HG02798 (cell line): ENCODE measurements around the gene GOLGA8M.
"Not testable (repeated sequence)": the region's sequence is repeated elsewhere in the genome, so short reads cannot be mapped to it uniquely, and the experiment has no call there.

Experiments used
- ATAC-seq: cut with Tn5 transposase; IDR thresholded peaks from one replicate; pipeline ENCODE4 v1.9.1; 2021; ENCODE audit warnings: mild to moderate bottlenecking; ENCODE audit not compliant: unreplicated experiment, poor library complexity

GOLGA8M gene, protein sequence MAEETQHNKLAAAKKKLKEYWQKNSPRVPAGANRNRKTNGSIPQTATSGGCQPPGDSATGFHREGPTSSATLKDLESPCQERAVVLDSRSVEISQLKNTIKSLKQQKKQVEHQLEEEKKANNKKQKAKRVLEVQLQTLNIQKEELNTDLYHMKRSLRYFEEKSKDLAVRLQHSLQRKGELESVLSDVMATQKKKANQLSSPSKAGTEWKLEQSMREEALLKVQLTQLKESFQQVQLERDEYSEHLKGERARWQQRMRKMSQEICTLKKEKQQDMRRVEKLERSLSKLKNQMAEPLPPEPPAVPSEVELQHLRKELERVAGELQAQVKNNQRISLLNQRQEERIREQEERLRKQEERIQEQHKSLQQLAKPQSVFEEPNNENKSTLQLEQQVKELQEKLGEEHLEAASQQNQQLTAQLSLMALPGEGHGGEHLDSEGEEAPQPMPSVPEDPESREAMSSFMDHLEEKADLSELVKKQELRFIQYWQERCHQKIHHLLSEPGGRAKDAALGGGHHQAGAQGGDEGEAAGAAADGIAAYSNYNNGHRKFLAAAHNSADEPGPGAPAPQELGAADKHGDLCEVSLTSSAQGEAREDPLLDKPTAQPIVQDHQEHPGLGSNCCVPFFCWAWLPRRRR

DNA sequence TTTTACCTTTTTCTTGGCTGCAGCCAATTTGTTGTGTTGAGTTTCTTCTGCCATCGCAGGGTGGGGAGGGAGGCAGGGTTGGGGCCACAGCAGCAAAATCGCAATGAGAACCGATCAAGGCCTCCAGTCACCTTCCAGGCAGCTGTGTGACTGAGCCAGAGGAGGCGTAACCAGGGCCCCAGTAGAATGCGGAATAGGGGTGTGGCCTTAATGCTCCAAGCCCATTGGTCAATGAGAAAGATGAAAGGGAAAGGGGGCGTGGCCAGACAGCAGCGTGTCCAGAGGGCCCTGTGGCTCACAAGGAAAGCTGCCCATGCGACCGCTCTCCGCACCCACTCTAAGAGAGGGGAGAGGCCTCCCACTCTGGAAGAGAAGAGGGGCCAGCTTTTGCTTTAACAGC, at the start of gene GOLGA8M:
Gene GOLGA8M (minus strand): TSS at position 152 of the 400 bp plus-strand sequence. CDS start 98 bp downstream, at position 54.
- ATAC-seq = not testable (repeated sequence)

DNA sequence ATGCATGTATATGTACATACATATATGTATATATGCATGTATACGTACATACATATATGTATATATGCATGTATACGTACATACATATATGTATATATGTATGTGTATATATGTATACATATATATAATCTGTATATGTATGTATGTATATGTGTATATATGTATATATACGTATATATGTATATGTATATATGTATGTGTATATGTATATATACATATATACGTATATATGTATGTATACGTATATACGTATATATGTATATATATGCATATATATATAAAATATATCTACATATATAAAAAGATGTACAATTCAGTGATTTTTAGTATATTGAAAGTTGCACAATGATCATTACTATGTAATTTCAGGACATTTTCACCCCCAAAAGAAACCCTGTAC, 30.7 kb upstream of the GOLGA8M start:
- not testable (repeated sequence) for ATAC-seq

DNA sequence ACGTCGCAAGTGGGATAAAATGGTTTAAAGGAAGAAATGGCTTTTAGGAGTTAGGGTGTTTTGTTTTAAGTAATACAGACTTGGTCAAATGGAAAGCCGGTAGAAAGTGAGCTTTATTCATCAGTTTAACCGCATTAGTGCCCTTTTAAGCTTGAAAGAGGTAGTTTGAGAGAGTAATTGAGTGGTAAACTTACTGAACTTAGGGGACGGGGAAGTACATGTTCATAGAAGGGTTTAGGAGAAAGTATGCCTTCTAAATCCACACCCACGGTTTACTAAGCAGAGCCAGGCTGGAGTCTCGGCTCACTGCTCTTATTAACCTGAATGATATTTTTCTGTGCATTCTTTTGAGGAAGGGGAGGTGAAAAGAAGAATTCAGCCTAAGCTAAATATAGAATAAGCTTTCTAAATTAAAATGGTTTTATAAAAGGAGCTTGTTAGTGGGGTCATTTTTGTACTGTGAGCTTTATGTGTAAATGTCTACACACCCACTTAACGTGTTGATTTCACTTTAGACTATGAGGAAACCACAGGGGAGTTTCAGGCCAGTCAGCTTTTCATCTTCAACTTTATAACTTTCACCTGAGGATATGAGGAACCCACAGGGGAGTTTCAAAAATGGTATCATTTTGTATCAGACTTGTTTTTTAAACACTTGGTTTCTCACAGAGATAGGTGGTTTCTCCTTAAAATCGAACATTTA, 26.5 kb upstream of the GOLGA8M start:
- ATAC-seq = peak; percentile 45

DNA sequence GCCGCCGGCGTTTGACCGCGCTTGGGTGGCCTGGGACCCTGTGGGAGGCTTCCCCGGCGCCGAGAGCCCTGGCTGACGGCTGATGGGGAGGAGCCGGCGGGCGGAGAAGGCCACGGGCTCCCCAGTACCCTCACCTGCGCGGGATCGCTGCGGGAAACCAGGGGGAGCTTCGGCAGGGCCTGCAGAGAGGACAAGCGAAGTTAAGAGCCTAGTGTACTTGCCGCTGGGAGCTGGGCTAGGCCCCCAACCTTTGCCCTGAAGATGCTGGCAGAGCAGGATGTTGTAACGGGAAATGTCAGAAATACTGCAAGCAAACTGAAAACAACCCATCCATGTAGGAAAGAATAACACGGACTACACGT, 26.0 kb upstream of the GOLGA8M start:
- ATAC-seq = not testable (repeated sequence)

DNA sequence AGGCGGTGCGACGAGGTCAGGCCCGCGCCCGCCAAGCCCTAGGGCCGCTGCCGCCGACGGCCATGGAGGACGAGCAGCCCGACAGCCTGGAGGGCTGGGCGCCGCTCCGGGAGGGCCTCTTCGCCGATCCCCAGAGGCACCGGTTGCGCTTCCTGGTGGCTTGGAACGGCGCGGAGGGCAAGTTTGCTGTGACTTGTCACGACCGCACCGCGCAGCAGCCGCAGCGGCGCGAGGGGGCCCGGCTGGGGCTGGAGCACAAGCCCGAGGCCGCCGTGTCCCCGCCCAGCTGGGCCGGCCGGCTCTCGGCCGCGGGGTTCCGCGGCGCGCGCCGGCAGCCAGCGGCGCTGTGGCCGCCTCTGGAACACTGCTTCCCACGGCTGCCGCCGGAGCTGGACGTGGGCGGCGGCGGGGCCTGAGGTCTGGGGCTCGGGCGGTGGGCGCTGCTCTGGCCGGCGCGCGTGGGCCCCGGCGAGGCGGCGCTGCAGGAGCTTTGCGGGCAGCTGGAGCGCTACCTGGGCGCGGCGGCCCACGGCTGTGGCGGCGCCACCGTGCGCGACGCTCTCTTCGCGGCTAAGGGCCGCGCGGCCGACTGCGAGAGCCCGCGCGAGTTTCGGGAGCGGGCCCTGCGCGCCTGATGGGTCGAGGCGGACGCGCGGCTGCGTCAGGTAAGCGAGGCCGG, 25.4 kb upstream of the GOLGA8M start:
- ATAC-seq = peak; percentile 70

DNA sequence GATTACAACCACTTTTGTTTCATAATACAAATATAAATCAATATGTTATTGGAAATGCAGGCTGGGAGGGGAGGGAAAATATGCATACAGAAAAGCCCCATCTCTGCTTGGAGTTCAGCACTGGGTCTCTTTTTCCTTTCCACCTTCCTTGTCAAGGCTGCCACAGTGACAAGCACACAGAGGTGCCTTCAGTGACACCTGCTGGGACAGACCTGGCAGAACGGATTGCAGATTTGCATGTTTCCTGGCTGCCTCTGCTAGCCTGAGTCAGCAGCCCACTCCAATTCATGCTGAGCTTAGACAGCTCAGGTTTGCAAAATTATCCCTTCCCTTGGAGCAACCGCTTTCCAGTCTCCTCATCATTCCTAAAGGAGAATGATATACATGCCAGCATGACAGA, 15.8 kb upstream of the GOLGA8M start:
- not testable (repeated sequence) for ATAC-seq

DNA sequence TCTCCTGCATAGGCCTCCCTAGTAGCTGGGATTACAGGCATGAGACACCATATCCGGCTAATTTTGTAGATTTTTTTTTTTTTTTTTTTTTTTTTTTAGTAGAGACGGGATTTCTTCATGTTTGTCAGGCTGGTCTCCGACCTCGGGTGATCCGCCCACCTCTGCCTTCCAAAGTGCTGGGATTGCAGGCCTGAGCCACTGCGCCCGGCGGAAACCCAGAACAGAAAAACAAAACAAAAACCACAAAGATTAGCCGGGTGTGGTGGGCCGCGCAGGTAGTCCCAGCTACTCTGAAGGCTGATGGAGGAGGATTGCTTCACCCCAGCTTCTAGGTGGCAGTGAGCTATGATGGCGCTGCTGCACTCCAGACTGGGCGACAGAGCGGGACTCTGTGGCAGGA, 14.8 kb upstream of the GOLGA8M start:
- ATAC-seq = not testable (repeated sequence)

DNA sequence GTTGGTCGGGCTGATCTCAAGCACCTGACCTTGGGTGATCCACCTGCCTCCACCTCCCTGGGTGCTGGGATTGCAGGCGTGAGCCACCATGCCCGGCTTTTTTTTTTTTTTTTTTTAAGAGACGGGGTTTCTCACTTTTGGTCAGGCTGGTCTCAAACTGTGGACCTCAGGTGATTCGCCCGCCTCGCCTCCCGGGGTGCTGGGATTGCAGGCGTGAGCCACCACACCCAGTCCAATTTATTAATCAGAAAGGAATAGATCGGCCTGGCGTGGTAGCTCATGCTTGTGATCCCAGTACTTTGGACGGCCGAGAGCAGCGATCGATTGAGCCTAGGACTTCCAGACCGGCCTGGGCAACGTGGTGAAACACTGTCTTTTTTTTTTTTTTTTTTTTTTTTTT, 13.9 kb upstream of the GOLGA8M start:
- ATAC-seq = no peak

DNA sequence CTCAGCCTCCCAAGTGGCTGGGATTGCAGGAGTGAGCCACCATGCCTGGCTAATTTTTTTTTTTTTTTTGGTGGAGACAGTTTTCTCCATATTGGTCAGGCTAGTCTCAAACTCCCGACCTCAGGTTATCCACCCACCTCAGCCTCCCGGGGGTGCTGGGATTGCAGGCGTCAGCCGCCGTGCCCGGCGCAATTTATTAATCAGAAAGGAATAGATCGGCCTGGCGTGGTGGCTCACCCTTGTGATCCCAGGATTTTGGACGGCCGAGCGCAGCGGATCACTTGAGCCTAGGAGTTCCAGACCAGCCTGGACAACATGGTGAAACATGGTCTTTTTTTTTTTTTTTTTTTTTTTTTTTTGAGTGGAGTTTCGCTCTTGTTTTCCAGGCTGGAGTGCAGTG, 13.3 kb upstream of the GOLGA8M start:
- ATAC-seq = no peak

DNA sequence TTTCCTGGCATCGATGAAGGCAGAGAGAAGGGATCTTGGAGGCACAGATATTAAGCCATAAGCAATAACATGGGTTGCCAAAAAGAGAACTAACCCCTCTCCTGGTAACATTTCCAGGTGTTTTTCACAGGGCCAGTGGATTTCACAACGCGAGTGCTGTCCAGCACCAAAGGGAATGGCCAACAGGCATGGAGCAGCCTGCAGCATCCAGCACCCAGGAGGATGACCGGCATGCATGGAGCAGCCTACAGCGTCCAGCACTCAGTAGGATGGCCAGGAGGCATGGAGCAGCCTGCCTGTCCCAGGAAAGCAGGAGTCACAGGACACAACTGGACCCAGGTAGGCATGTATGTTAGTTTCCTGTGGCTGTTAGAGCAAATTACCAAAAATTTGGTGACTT, 11.8 kb upstream of the GOLGA8M start:
- not testable (repeated sequence) for ATAC-seq

DNA sequence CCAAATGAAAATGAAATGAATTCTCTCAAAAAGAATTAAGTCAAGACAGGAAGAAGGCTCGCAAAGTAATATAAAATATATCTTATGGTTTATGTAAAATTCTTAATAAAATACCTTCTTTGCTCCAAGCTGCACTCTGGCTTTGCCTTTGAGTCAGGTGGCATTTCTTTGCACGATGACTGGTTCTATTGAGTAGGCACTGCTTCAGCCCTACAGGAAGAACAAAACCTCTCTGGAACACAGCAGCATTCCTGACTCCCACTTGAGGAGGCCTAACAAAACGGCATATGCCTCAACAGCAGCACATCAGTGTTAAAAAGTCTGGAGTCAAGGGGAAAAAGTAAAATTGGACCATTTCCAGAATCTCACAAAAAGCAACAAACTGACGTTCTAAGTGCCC, 7.4 kb upstream of the GOLGA8M start:
- ATAC-seq = not testable (repeated sequence)

DNA sequence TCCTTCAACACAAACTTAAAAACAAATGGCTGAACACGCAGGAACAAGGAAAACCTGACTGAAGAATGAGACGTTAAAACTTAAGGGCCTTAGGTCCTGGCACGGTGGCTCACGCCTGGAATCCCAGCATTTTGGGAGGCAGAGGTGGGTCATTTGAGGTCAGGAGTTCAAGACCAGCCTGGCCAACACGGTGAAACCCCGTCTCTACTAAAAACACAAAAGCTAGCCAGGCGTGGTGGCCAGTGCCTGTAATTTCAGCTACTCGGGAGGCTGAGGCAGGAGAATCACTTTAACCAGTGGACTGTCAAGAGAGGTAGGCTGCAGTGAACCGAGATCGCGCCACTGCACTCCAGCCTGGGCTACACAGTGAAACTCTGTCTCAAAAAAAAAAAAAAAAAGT, 6.4 kb upstream of the GOLGA8M start:
- ATAC-seq = not testable (repeated sequence)

DNA sequence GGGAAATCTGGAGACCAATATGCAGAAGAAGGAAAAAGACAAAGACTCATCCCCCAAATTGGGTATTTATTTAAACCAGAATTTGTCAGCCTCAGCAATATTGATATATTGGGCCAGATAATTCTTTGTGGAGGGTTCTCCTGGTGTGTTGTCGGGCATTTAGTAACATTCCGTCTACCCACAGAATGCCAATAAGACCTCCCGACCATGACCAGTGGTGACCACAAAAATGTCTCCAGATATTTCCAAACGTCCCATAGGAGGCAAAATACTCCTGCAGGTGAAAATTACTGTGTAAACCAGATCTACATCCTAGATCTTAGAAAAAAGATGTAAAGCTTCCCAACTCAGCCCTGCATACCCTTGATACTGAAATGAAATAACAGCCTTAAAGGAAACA, 2.0 kb upstream of the GOLGA8M start:
- ATAC-seq = not testable (repeated sequence)

DNA sequence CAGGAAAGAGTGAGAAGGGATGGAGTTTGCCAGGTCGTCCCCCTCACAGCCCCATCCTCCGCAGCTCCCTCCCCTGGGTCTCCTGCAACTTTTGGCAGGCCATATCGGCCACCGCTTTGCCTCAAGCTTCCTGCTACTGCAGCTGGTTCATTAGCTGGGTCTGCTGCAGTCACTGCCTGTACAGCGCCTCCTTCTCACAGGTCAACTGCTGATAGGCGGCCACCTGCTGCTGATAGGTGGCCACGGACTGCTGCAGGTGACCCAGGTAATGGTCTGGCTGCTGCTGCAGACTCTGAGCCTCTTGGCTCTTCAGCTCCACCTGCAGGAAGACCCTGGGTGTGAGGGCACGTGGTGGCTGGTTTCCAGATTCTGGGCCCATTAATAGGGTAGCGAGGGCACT, 8.3 kb downstream of the GOLGA8M start:
- ATAC-seq = not testable (repeated sequence)

DNA sequence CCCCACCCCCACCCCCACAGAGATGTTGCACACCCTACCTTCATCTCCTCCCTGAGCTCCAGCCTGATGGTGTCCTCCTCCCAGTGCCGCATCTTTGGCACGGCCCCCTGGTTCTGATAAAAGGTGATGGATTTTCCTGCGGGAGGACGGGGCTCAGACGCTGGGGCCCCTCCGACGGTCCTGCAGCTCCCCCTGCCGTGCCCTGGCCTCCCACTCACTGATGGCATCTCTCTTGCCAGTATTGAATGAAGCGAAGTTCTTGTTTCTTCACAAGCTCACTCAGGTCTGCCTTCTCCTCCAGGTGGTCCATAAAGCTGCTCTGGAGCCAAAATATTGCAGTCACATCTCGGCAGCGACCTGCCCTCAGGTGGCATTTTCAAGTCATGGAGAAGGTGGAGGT, 9.8 kb downstream of the GOLGA8M start:
- not testable (repeated sequence) for ATAC-seq

DNA sequence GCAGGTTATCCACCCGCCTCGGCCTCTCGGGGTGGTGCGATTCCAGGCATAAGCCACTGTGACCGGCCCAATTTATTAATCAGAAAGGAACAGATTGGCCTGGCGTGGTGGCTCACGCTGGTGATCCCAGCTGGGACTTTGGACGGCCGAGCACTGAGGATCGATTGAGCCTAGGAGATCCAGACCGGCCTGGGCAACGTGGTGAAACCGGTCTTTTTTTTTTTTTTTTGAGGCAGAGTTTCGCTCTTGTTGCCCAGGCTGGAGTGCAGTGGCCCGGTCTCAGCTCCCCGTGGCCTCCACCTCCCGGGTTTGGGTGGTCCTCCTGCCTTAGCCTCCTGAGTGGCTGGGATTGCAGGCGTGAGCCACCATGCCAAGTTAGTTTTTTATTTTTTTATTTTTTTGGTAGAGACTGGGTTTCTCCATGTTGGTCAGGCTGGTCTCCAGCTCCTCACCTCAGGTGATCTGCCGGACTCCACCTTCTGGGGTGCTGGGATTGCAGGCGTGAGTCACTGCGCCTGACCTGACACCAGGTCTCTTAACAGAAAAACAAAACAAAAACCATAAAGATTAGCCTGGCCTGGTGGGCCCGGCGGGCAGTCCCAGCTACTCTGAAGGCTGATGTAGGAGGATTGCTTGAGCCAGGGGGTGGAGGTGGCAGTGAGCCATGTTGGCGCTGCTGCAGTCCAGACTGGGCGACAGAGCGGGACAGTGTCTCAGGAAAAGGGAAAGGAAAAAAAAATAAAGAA, 18.0 kb downstream of the GOLGA8M start:
- not testable (repeated sequence) for ATAC-seq

DNA sequence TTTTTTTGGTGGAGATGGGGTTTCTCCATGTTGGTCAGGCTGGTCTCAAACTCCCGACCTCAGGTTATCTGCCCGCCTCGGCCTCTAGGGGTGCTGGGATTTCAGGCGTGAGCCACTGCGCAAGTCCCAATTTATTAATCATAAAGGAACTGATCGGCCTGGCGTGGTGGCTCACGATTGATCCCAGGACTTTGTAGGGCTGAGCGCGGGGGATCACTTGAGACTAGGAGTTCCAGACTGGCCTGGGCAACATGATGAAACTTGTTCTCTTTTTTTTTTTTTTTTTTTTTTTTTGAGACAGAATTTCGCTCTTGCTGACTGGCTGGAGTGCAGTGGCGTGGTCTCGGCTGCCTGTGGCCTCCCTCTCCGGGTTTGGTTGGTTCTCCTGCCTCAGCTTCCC, 19.2 kb downstream of the GOLGA8M start:
- not testable (repeated sequence) for ATAC-seq

DNA sequence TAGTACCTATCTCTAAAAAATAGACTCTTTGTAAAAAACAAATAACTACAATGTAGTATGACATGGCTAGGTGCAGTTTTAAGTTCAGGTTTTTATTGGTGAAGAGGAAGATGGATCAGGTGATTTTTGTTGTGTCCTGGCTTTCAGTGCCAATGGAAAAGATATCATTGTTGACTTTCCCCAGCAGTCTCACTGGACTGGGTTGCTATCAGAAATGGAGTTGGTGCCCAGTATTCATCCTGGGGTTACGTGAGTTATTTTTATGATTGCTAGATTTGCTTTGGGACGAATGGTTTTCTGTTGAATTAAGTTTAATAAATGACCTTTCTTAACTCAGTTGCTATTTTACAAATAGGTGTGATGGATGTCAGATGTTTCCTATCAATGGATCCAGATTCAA, 38.7 kb downstream of the GOLGA8M start:
- ATAC-seq = not testable (repeated sequence)

DNA sequence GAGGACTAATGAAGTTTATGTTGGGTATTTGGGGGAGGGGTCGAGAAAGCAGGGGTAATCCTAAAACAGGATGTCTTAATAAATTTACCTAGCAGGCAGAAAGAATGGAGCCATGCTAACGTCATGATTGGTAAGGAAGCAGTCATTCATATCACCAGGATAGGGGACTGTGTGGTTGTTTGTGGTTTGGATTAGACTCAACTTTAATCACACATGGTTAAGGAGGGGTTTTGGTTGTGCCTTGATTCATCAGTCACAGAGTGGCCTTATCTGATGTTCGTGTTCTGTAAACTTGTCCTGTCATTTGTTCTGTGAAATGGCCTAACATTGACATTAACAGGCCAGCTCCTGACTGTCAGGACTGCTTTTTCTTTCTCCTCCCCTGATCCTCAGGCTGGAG, 40.1 kb downstream of the GOLGA8M start:
- ATAC-seq = not testable (repeated sequence)

DNA sequence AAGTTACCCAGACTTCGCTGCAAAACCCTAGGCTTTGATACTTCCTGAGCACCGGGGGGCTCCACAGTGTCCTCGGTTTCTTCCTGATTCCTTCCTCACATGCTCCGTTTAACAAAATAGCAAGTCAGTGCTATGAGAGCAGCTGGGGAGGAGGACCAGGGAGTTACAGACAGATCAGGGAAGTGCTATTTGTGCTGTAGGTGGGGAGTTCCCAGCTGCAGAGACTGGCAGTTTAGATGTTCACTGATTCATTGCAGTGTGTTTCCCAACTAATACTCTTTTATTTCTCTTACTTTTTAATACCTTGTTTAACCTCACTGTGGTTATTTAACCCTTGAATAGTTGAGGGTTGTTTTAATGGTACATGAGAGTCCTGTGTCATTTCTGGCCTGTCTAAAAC, 45.8 kb downstream of the GOLGA8M start:
- not testable (repeated sequence) for ATAC-seq
